HG03135 (cell line): ENCODE results near the gene ZMYM3.

Experiments
- ATAC-seq: cut with Tn5 transposase; IDR thresholded peaks from one replicate; pipeline ENCODE4 v1.9.1; 2021; ENCODE audit warnings: mild to moderate bottlenecking, moderate library complexity; ENCODE audit not compliant: unreplicated experiment

ZMYM3 gene

DNA sequence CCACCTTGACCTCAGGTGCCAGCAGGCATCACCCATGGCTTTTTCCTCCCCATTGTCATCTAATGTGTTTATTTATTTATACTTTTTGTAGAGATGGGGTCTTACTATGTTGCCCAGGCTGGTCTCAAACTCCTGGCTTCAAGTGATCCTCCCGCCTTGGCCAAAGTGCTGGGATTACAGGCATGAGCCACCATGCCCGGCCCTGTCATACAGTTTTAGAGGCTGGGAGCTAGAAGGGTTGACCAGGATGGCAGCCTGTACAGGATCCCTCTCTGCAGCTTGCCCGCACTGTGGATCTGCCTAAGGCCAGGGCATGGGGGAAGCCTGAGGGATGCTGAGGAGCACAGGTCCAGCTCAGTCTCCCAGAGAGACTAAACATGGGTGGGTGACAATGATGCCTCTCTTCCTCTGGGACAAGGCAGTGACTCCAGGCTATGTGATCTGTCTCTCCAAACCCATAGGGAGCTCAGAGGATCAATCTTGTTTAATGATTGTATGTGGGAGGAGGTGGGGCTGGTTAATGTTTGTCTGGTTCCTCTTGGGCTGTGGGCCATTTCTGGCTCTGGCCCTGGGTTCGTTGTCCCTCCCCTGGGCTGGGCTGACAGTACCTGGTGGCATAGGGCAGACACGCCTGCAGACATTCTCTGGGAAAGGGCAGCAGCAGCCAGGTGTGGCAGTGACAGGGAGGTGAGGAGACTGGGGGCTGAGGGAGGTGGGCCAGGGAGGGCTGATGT is 39.2 kb downstream of the ZMYM3 start:
- no peak for ATAC-seq

GRCh38 chrX:71214152-71214551 is 39.8 kb downstream of the ZMYM3 start:
- no peak for ATAC-seq

DNA sequence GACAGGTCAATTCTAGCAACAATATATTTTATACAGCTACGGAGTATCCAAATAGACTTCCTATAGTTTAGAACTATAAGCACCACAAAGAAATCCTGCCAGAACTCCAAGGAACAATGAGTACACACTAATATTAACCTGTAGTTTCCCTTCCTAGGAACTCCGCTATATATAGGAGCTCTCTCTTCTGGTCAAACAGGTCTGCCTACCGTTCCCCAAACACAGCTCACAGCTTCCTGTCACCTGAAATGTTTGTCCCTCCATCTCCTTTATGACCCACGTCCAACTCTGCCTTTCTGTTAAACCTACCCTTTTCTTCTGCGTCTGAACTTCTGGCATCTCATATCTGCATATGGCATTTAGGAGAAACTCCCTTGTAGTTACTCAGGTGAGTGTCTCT is 41.4 kb downstream of the ZMYM3 start:
- no peak for ATAC-seq

DNA sequence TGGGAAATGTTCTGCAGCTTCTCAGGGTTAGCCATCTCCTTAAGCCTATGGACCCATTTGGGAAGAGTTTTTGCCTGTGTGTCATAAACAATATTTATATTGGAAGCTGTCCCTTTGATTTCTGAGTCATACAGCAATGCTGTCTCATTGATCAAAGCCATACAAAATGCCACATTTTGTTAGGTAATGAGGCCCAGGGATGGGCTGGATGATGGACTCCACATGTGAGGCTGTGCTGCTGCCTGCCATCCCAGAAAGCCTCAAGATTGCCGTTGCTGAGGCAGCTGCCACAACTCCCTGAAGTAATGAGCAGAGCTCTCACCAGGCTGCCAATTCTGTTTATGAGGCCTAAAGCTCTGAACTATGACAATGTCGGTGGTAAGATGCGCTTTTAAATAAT is 43.1 kb downstream of the ZMYM3 start:
- no peak for ATAC-seq

DNA sequence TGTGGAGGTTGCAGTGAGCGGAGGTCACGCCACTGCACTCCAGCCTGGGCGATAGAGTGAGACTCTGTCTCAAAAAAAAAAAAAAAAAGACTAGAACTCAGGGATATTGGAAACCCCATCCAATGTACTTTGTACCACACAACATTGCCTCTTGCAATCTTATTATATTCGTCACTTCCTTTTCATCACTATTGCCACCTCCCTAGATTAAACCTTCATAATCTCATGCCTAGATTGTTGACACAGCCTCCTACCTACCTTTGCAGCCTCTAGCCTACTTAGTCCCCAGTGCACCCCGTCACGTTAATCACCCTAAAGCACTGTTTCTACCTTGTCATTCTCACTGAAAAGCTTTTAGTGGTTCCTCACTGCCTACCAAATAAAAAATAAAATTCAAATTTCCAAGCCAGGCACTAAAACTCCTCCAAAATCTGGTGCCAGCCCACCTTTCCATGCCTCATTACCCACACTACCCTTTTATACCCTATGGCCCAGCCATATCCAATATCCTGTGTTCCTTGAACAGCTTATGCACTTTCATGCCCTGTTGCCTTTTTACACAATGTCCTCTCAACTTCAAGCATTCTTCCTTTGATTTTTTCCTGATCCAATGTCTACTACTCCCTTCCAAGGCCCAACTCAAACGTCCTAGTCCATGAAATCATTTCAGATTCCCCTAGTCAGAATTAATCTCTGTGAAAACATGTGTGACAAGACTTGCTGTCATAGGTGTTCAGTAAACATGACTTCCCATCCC is 54.5 kb downstream of the ZMYM3 start:
- ATAC-seq: no peak

GRCh38 chrX:71198066-71198465 is 55.9 kb downstream of the ZMYM3 start:
- ATAC-seq: peak; percentile 85

- ATAC-seq: no peak
These were observed 57.8 kb downstream of the ZMYM3 start for GRCh38 chrX:71195964-71196649.

GRCh38 chrX:71191248-71191647 is 62.7 kb downstream of the ZMYM3 start:
- ATAC-seq: no peak
